Measurements from ENCODE around the gene TAGLN2. TPM values are rescaled to one million over a fixed set of nuclear protein-coding genes. Genes with fewer than 3 reads are reported as not detected.

TAGLN2 gene
- total RNA-seq, 1 donor from 2014 or later: 160 TPM

- TF ChIP-seq, protein P1, sequence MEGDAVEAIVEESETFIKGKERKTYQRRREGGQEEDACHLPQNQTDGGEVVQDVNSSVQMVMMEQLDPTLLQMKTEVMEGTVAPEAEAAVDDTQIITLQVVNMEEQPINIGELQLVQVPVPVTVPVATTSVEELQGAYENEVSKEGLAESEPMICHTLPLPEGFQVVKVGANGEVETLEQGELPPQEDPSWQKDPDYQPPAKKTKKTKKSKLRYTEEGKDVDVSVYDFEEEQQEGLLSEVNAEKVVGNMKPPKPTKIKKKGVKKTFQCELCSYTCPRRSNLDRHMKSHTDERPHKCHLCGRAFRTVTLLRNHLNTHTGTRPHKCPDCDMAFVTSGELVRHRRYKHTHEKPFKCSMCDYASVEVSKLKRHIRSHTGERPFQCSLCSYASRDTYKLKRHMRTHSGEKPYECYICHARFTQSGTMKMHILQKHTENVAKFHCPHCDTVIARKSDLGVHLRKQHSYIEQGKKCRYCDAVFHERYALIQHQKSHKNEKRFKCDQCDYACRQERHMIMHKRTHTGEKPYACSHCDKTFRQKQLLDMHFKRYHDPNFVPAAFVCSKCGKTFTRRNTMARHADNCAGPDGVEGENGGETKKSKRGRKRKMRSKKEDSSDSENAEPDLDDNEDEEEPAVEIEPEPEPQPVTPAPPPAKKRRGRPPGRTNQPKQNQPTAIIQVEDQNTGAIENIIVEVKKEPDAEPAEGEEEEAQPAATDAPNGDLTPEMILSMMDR (IDR thresholded peaks at IDR 0.05; ENCODE audit: partially characterized antibody, unreplicated experiment): peak; percentile 54
- Mint-ChIP-seq H3K27ac (ENCODE audit: unreplicated experiment) (no peak overlapping the region), H3K4me3 (ENCODE audit: unreplicated experiment) (peak overlapping the region; percentile 44), H3K9me3 (ENCODE audit: unreplicated experiment) (no peaks in the 10 kb centered on the region), H3K36me3 (ENCODE audit: unreplicated experiment) (no peaks in the 10 kb centered on the region), H3K4me1 (ENCODE audit: low read depth, unreplicated experiment) (no peaks in the 10 kb centered on the region), H3K27me3 (ENCODE audit: unreplicated experiment) (no peaks in the 10 kb centered on the region)
- DNase-seq: peak; percentile 65
These were observed 33.8 kb downstream of the TAGLN2 start for GRCh38 chr1:159891275-159892157.

DNA sequence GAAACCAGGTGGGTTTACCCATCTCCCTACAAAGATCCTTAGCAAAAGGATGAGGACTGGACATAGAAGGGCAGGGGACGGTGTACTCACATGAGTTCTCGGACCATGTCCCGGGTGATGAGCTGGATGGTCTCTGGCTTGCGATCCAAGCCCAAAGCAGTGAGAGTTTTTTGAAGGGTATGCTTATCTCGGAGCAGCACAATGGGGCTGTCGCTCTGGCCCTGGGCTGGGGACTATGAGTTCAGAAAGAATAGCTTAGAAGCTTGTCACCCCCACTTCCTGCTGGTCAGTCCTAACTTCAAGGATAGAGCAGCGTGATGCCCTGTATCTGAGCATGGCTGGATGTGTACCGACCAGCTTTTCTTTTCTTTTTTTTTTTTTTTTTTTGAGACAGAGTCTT lies 34.9 kb downstream of the TAGLN2 start:
- Mint-ChIP-seq H3K27ac (ENCODE audit: unreplicated experiment) (no peak overlapping the region), H3K27me3 (ENCODE audit: unreplicated experiment) (no peaks in the 10 kb centered on the region), H3K9me3 (ENCODE audit: unreplicated experiment) (no peaks in the 10 kb centered on the region), H3K4me1 (ENCODE audit: low read depth, unreplicated experiment) (no peaks in the 10 kb centered on the region), H3K36me3 (ENCODE audit: unreplicated experiment) (no peaks in the 10 kb centered on the region), H3K4me3 (ENCODE audit: unreplicated experiment) (no peak overlapping the region)
- TF ChIP-seq, protein P1 (IDR thresholded peaks at IDR 0.05; ENCODE audit: partially characterized antibody, unreplicated experiment): no peak
- DNase-seq: no peak

- H3K9me3 Mint-ChIP-seq (ENCODE audit: unreplicated experiment): no peaks in the 10 kb centered on the region
- no peak overlapping the region for H3K4me3 Mint-ChIP-seq (ENCODE audit: unreplicated experiment)
- DNase-seq: no peak
- H3K4me1 Mint-ChIP-seq (ENCODE audit: low read depth, unreplicated experiment): no peaks in the 10 kb centered on the region
- no peak overlapping the region for H3K27ac Mint-ChIP-seq (ENCODE audit: unreplicated experiment)
- H3K27me3 Mint-ChIP-seq (ENCODE audit: unreplicated experiment): no peaks in the 10 kb centered on the region
- TF ChIP-seq, protein P1 (IDR thresholded peaks at IDR 0.05; ENCODE audit: partially characterized antibody, unreplicated experiment): no peak
- no peaks in the 10 kb centered on the region for H3K36me3 Mint-ChIP-seq (ENCODE audit: unreplicated experiment)
These were observed 35.5 kb downstream of the TAGLN2 start for GRCh38 chr1:159889821-159890252.

DNA sequence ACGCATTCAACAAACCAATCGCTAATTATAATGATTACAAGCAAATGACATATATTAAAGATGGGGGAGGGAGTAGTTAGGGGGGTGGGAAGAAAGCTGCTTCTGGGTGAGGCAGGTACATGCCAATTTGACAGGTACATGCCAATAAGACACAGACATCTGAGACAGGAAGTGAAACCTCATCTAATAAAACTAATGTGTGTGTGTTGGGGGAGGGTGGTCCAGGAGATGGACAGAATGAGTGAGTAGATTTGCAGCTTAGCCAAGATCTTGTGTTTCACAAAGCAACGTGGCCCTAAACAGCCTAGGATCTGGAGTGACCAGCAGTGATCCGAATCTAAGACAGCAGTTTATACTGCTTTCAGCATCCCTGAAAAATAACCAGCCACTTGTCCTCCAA lies 36.1 kb downstream of the TAGLN2 start:
- DNase-seq: no peak
- Mint-ChIP-seq H3K27ac (ENCODE audit: unreplicated experiment) (no peak overlapping the region), H3K4me1 (ENCODE audit: low read depth, unreplicated experiment) (no peaks in the 10 kb centered on the region), H3K27me3 (ENCODE audit: unreplicated experiment) (no peaks in the 10 kb centered on the region), H3K4me3 (ENCODE audit: unreplicated experiment) (no peak overlapping the region), H3K9me3 (ENCODE audit: unreplicated experiment) (no peaks in the 10 kb centered on the region), H3K36me3 (ENCODE audit: unreplicated experiment) (no peaks in the 10 kb centered on the region)
- TF ChIP-seq, protein P1 (IDR thresholded peaks at IDR 0.05; ENCODE audit: partially characterized antibody, unreplicated experiment): no peak

- Mint-ChIP-seq H3K36me3 (ENCODE audit: unreplicated experiment) (no peaks in the 10 kb centered on the region), H3K4me1 (ENCODE audit: low read depth, unreplicated experiment) (no peaks in the 10 kb centered on the region), H3K4me3 (ENCODE audit: unreplicated experiment) (no peak overlapping the region), H3K27me3 (ENCODE audit: unreplicated experiment) (no peaks in the 10 kb centered on the region), H3K27ac (ENCODE audit: unreplicated experiment) (no peak overlapping the region), H3K9me3 (ENCODE audit: unreplicated experiment) (no peaks in the 10 kb centered on the region)
- TF ChIP-seq, protein P1 (IDR thresholded peaks at IDR 0.05; ENCODE audit: partially characterized antibody, unreplicated experiment): no peak
- no peak for DNase-seq
These were observed 41.0 kb downstream of the TAGLN2 start for GRCh38 chr1:159884296-159884695.

All from glutamatergic neuron (in vitro differentiated cells).